HG03108 (cell line): ENCODE data around the gene FGF16.
"Not testable (repeated sequence)": the region's sequence is repeated elsewhere in the genome, so short reads cannot be mapped to it uniquely, and the experiment has no call there.

Source experiments
- ATAC-seq: cut with Tn5 transposase; IDR thresholded peaks from one replicate; pipeline ENCODE4 v1.9.1; 2021; ENCODE audit warnings: moderate library complexity; ENCODE audit not compliant: unreplicated experiment

Gene FGF16

DNA sequence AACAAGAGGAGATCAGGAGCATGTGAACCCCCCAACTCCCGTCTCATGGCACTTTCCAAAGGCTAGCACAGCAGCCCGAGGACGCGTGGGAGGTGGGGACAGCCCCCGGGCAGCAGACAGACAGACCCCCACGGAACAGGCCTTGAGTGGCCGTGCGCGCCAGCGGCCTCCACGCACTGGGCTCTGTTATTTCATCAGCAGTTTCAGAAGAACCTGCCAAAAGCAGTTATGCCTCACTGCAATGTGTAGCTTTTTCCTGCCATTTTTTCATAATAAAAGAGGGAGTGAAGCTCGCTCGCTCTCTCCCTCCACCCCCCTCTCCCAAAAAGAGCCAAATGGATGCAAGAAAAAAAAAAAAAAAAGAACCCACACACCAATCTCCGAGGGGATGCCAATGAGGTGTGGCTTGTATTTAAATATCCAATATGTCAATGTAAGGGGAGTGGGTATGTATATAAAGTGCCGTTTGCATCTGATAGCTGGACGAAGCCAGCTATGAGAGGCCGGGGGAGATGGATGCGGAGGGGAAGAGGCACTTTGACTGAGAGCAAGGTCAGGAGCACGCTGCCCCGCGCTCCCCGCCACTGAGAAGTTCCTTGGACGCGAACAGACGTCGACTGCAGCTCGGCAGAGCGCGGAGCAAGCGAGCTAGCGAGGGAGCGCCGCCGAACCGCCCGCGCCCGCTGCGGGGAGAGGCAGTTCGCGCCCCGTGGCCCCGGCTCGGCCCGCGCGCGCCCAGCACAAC is at the start of gene FGF16:
Gene FGF16 (plus strand): TSS at position 482 of the 745 bp plus-strand sequence. CDS start 286 bp downstream, outside the sequence.
- no peak for ATAC-seq

DNA sequence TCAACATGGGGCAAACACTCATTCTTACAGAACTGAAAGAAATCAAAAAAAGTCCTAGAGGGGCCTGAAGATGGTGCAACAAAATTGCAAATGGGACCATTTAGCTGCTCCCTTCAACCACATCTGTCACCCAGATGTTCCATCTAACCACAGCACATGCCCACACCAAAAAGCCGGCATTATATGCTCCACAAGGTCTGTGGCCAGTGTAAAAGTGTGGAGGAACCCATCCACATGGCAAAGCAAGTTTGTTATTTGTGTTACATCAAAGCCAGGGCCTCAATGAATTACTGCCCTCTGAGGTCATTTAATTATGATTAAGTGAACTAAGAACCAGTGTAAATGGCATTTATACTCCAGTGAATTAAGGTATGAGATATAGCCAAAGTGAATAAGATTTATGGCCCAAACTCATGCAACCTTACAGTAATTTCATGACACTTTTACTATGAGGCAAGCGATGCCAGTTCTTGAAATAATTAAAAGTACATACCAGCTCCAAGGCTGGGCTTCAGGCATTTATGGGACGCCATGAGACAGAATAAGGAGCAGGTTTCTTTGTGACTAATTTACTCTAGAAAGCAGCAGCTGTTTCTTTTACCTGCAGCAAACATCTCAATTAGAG is 48.7 kb upstream of the FGF16 start:
- ATAC-seq: no peak

DNA sequence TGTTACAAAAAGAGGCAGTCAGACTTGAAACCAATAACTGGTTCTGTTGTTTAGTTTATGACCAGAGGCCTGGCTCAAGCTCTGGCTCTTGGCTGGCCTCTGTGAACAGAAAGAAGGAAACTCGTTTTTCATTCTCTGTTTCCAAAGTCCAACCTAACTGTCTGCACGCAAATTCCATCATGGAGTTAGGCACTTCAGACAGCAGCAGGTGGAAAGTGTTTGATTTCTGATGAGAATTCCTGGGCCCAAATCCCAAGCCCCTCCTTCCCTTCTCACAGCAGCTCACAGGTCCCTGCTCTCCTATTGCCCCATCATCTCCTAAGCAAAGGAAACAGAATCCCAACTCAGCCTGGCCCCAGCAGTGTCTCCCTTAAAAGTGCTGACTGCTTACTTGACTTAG is 42.8 kb upstream of the FGF16 start:
- ATAC-seq: no peak

DNA sequence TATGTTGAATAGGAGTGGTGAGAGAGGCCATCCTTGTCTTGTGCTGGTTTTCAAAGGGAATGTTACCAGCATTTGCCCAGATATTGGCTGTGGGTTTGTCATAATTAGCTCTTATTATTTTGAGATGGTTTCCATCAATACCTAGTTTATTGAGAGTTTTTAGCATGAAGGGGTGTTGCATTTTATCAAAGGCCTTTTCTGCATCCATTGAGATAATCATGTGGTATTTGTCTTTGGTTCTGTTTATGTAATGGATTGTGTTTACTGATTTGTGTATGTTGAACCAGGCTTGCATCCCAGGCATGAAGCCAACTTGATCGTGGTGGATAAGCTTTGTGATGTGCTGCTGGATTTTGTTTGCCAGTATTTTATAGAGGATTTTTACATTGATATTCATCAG is 39.4 kb upstream of the FGF16 start:
- ATAC-seq: not testable (repeated sequence)

DNA sequence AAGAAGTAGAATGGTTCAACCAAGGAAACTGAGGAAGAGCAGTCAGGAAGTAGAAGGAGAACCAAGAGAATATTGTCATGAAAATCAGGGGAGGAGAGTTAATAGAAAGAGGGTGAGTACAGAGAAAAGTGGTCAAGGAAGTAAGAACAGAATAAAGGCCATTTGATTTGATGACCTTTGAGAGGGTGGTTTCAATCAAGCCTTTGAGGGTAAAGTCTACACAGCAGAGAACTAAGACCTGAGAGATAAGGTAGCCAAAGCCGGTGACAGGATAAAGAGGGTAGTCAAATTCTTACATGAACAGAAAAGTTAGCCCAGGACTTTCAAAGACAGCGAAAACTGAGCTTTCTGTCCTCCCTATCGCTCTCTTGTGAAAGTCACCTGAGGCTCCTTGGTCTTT is 34.6 kb upstream of the FGF16 start:
- no peak for ATAC-seq

DNA sequence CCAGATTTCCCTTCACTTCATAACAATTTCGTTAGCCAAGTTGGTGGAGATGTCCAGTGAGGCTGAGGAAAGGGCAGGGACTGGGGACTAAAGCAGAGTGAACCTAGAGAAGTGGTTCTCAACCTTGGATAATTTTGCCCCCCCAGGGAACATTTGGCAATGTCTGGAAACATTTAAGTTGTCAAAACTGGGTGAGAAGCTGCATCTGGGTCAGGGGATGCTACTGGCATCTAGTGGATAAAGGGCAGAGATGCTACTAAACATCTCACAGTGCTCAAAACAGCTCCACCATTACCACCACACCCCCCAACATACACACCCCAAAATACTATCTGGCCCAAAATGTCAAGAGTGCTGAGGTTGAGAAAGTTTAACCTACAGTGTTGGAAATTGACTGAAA is 32.0 kb upstream of the FGF16 start:
- ATAC-seq: no peak

DNA sequence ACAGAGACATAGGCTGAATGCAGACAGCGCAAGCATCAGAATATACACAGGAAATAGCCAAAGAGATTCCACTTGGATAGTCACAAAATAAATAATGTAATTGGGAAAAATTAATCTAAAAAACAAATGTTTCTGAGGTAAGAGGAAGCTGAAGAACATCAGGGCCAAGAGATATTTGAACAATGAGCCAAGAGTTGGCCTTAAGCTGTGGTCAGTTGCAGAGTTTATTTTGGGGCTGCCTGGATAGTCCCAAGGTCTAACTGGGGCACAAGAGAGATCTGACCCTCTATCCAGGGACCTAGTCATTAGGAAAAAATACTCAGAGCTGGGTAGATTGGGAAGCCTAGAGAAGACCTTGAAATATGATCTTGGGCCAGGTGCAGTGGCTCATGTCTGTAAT is 31.3 kb upstream of the FGF16 start:
- ATAC-seq: no peak

DNA sequence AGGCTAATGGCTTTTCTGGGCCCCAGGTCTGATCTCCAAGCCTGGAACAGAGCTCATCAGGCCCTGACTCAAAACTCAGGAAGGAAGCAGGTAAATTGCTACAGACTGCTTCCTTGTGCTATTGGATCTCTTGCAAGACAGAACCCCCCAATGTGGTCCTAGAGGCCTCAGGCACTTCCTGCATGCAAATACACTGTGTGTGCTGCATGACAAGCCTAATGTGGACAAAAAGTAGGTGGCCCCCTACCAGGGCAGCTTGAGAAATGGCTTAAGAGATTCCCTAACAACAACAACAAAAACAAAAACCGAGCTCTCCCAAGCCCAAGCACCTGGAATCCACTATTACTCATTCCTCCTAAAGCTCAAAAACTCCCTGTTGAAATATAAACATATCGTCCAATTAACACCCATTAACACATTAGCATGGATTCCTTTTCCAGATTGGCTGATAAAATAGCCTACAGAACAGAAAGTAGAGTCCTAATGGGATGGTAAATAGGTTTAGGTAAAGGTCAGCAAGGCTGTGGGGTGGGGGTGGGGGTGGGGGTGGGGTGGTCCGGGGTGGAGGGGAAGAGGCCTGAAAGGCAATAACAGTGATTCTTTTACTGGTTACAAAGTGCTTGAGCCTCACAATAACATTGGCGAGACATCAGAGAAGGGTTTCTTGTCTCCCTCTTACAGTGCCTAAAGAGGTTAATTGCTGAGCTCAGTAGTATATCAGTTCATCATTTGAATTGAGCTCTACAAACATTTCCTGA is 24.1 kb upstream of the FGF16 start:
- no peak for ATAC-seq

DNA sequence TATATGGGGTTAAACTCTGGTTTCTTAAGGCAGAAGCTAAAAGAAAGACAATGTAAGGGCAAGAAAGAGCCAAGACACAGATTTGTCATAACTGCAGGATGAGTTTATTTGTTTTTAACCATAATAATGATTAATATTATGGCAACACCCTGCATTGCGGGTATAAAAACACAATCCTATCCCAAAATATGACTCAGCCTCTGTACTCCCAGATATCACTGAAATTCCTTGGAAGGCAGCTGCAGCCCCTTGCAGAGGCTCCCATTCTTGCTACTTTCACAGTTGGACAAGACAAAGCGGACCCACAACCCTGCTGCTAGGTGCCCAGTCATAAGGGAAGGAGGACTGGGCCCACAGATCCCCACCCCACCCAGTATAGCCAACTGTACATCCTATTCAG is 20.4 kb upstream of the FGF16 start:
- no peak for ATAC-seq

DNA sequence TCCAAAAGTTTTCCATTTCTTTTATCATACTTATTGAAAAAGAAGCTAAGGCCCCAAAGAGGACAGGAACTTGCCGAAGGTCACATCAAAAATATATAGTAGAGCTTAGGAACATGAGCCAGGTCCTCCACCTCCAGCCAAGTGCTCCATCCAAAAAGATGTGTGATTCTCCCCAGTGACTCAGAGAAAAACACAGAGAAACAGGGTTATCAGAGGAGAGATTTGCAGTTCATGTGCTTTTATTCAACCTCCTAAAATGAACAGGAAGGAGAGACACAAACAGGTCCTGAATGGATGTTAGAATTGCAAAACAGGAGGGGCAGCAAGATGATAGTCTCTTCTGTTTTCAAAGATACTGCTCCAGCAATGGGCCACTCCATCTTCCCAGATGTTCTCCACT is 19.6 kb upstream of the FGF16 start:
- ATAC-seq: no peak

DNA sequence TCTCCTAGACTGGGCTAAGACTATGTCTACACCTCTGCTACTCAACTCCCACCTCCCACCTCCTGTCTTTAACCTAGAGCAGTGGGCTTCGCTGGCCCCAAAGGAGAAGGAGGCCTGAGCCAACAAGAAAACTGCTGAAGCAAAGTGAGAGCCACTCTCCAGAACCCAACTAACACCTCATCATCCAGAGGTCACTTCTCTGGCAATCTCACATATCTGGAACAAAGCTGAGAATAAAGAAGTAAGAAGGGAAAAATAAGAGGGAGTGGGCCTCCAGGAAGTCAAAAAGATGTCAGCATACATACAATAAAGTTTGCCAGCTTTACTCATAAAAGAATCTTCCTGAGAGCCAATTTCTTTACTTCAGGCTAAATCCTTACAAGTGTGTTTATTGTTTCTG is 18.6 kb upstream of the FGF16 start:
- no peak for ATAC-seq

DNA sequence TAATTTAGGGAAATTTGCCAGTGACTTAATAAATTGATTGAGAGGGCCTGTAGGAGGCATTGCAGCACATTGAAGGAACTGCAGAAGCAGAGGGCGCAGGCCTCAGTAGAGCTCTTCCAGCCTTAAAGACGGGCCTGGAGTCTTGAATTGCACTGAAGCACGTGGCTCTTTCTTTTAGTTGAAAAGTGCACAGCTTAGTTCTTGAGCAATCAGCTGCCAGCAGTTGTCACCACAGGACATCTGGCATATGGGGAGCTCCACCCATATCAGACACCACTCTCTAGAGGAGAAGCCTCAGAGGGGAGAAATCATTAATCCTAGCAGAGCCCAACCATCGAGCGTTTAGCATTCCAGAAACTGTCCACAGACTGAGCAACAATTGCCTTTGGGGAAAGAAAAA is 16.0 kb upstream of the FGF16 start:
- ATAC-seq: no peak

DNA sequence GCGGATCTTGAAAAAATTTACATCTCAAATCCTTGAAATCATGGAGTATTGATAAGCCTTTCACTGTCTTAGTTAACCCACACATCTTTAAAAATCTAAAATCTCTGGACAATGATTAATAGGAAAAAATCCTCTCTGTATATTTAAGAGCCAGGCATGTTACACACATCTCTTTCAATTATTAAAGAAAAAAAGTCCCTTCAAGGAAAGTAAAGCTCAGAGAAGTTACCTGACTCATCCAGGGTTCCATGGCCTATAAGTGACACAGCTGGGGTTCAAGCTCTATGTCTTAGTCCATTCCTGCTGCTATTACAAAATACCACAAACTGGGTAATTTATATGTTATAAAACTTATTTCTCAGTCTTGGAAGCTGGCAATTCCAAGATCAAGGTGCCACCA is 14.2 kb upstream of the FGF16 start:
- ATAC-seq: no peak

DNA sequence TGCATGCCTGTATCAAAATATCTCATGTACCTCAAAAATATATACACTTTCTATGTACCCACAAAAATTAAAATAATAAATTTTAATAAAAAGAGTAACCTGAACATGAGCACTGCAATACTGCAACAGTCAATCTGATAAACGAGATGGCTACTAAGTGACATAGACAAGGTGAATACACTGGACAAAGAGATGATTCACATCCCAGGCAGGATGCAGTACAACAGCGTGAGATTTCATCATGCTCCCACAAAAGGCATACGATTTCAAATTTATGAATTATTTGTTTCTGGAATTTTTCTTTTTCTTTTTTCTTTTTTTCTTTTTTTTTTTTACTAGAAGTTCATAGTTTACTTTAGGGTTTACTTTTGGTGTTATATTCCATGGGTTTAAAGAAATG is 12.2 kb upstream of the FGF16 start:
- ATAC-seq: no peak

DNA sequence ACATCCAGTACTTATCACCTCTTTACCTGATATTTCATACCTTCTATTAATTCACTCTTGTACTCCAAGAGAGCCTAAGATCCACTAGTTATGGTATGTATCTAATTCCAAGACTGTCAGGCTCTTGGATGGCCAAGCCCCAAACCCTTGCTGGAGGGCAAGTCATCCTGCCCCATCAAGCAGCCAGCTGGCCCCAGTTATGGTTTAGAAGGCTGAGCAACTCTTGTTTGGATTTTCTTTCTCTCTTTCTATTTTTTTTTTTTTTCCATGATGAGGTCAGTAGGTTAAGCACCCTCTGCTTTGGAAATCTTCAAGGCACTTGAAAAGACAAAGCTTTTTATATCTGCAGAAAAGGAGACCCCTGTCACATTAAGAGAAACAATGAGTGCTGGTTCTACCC is 10.9 kb upstream of the FGF16 start:
- ATAC-seq: no peak

DNA sequence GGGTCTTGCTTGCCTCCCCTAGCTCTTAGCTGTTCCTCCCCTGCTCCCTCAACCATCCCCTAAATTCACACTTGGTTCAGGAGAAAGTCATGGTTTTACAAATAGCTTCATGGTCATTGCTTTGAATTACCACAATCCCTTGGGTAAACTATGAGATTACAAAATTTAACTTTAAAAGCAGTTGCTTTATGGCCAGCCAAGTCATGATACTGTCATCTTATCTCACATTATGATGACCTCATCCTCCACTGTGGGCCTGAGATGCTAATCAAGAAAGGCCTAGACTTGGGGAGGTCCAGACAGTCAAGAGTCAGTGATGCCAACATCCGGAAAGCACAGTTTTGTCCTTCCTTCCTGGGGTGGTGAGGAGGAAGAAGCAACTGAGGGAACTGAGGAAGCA is 10.5 kb upstream of the FGF16 start:
- ATAC-seq: no peak

DNA sequence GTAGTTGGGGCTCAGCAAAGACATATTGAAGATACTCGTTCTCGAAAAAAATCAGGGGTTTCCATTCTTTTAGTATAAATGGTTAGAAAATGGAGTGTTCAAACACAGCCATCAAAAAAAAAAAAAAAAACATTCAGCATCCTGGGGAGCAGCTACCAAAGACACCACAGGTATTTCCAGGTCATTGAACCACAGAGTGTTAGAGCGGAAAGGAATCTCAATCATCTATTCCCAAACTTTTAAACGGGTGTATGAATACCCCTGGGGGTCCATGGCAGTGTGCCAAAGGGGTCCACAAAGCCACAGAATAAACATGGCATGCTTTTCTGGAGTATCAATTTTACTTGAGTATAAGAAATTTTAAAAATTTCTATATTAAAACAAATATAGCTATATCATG is 6.9 kb upstream of the FGF16 start:
- ATAC-seq: no peak

DNA sequence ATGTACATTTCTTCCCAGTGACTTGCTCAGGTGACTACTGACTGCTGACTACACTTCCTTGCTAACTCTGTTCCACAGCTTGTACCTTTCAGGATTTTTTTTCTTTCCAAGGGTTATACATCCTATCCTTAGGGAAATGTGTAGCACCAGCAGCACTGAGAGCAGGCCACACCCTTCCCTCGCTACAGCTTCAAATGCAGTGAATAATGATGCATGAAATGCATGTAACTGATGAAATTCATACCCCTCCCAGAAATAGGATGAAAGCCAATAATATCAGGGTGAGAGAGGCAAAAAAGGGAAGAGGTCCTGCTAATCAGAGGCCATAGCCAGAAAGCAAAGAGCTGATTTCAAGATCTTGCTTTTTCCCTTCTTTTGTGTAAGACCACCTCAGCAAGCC is 6.2 kb upstream of the FGF16 start:
- no peak for ATAC-seq

DNA sequence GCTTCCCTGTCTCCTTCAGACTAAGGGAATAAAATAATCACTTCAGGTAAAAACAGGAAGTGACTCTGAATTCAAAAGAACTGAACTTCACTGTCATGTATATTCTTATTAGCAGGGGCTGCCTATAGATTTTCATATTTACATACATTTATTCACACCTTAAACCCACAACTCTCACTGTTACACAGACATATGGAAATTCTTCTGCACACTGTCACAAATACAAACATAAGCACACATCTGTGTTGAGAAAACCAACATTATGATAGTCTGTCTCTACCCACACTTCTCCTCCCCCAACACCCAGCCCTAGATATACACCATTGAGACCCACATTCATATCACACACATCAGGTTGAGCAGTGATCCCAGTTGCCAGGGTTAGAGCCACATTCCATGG is 5.7 kb upstream of the FGF16 start:
- no peak for ATAC-seq

DNA sequence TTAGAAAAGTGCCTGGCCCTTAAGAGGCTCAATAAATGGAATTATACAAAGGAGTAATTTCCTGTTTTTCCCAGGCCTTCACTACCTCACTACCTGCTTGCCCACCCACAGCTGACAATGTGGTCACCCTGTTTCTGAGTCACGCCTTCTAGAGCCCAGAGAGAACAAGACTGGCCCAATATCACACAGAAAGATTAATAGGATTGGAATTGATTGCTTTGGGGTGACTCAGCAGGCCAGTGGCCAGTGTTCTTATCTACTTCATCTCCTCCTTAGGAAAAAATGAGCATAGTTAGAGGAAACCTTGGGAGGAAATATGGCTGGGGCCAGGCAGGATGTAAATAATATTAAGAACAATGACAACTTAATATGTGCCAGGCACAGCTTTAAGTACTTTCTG is 4.5 kb upstream of the FGF16 start:
- no peak for ATAC-seq

DNA sequence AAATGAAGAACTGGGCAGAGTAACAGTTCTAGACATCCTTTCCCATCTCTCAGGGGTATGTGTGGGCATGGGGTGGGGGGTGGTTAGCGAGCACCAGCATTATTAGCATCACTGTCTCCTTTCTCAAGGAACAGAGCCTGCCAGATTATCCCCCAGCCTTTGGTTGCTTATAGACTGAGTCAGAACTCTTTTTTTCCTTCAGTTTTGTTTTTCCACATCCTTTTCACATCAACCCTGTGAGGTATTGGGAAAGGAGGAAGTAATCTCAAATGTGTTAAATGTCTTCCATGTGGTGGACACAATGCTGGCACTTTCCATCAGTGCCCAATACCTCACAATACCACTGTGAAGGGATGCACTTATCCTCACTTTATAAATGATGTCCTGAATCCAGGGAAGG is 3.1 kb upstream of the FGF16 start:
- no peak for ATAC-seq

DNA sequence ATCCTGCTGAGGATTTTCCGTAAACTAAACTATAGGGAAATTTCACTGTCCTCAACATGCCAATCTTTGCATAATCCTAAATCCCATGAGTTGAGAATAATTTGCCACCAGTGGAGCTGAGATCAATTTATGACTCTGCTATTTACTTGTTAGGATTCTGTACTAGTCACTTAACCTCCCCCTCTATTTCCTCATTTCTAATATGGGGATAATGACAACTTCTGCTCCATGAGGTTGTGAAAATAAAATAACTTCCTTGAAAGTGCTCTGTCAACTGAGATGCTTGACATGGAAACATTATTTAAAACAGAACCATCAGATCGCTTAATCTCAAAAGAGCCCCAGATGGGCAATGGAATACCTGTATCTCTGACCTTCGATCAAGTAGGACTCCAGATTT is 2.6 kb upstream of the FGF16 start:
- ATAC-seq: no peak
